ENCODE data around the gene GRAP. TPM values are rescaled to one million over a fixed set of nuclear protein-coding genes. Genes with fewer than 3 reads are reported as not detected.

GRAP gene
- total and polyA plus RNA-seq, 4 donors: 0.87 to 6.3 (median 3.2) TPM

DNA sequence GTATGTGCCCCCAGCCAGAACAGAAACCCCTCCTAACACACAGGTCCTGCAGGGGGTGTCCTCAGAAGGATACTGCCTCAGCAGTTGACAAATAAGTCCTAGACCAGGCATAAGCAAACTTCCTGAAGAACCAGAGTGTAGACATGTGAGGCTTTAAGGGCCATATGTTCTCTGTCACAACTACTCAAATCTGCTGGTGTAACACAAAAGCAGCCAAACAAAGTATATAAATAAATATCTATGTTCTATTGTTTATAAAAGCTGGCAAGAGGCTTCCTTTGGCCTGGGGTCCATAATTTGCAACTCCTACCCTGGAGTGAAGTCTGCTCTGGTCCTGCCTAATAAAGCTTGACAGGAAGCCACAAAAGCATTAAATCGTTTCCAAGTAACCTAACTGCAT, 52.1 kb downstream of the GRAP start:
- 71 to 77% methylated on average over 1 of the region's 1 CpG for WGBS, 2 donors
- Histone ChIP-seq H3K9me3 (ENCODE audit: control insufficient read depth, low read length) (no peaks in the 10 kb centered on the region), H3K27me3 (ENCODE audit: control insufficient read depth in 1 of 2, insufficient read depth in 2 of 2, low read length in 1 of 2) (no peaks in the 10 kb centered on the region), H3K4me3 (ENCODE audit: low read length in 2 of 2) (no peak overlapping the region), H3K4me1 (ENCODE audit: control insufficient read depth in 1 of 2, insufficient read depth in 2 of 2, low read length in 2 of 2) (no peaks in the 10 kb centered on the region), H3K27ac (ENCODE audit: low read depth in 1 of 2, low read length in 2 of 2) (no peak overlapping the region), H3K36me3 (ENCODE audit: control insufficient read depth in 1 of 2, insufficient read depth in 2 of 2, low read length in 1 of 2) (no peaks in the 10 kb centered on the region)
- intact Hi-C loops (cut with DNase I): no loop called here
- ATAC-seq (ENCODE audit: low FRiP score): no peak
- DNase-seq: no peak

DNA sequence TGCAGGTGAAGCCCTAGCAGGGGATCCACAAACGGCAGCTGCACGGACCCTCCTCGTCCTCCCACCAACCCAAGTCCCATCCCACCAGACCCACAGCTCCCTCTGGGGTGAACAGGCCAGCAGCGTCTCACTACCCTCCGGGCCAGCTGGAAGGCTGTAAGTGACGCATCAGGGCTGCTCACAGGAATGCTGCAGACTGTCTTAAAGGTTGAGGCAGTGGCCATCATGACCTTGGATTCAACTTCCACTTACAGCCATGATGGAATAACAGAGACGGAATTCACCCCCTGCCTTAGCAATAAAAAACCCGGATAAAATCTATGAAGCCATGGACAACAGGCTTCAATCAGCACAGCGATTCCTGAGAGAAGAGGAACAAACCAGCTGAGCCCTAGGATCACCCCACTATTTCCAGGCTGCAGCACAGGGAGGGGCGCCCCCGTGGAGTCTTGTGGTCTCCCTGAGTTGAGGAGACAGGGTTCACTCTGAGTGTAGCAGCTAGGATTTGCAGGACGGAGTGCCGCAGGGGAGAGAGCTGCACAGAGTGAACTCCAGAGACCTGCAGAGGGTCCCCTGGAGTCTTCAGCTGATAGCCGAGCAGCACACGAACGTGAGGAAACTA, 52.7 kb downstream of the GRAP start:
- WGBS, 2 donors: 84 to 86% methylated on average over 16 of the region's 16 CpGs

DNA sequence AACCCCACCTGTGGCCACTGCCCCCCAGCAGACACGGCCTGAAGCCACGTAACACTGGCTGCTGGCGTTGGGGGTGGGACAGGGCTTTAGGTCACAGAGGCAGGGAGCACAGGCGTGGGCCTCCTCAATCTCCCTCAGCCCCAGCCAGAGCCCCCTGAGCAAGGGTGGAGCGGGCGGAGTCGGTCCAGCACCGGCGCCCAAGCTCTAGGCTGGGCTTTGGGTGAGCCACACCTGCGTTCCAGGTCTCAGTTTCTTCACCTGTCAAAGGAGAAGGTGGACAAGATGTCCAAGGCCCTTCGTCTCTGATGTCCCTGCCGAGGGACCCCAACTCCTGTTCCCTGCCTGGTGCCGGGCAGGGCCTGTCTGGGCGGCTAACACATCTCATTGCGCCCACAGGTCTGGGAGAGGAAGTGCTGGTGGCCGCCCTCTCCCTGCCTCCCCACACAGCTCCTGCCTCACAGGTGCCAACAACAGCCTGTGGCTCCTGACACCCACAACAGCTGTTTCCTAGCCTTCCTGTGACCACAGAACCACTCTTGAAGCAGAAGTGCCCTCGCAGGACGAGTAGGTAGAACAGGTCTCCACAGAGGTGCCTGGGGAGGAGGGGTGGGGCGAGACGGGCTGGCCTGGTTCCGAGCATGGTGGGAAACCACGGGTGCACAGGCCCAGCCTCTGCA, 54.2 kb downstream of the GRAP start:
- H3K27ac ChIP-seq (ENCODE audit: low read depth in 1 of 2, low read length in 2 of 2): no peak overlapping the region
- peaks cover 0 to 1% of the 10 kb centered on the region in 2 donors for H3K36me3 ChIP-seq (ENCODE audit: control insufficient read depth in 1 of 2, insufficient read depth in 2 of 2, low read length in 1 of 2)
- ATAC-seq (ENCODE audit: low FRiP score): no peak
- 88 to 94% methylated on average over 21 to 22 of the region's 22 CpGs for WGBS, 2 donors
- no peak for DNase-seq
- intact Hi-C loops (cut with DNase I): no loop called here
- no peaks in the 10 kb centered on the region for H3K4me1 ChIP-seq (ENCODE audit: control insufficient read depth in 1 of 2, insufficient read depth in 2 of 2, low read length in 2 of 2)
- no peaks in the 10 kb centered on the region for H3K9me3 ChIP-seq (ENCODE audit: control insufficient read depth, low read length)
- no peaks in the 10 kb centered on the region for H3K27me3 ChIP-seq (ENCODE audit: control insufficient read depth in 1 of 2, insufficient read depth in 2 of 2, low read length in 1 of 2)
- no peak overlapping the region for H3K4me3 ChIP-seq (ENCODE audit: low read length in 2 of 2)

More for the DNA sequence above, 52.7 kb downstream of the GRAP start:
- no peaks in the 10 kb centered on the region for H3K9me3 ChIP-seq (ENCODE audit: control insufficient read depth, low read length)
- no peak for ATAC-seq (ENCODE audit: low FRiP score)
- no peaks in the 10 kb centered on the region for H3K27me3 ChIP-seq (ENCODE audit: control insufficient read depth in 1 of 2, insufficient read depth in 2 of 2, low read length in 1 of 2)
- H3K36me3 ChIP-seq (ENCODE audit: control insufficient read depth in 1 of 2, insufficient read depth in 2 of 2, low read length in 1 of 2): no peaks in the 10 kb centered on the region
- H3K4me1 ChIP-seq (ENCODE audit: control insufficient read depth in 1 of 2, insufficient read depth in 2 of 2, low read length in 2 of 2): no peaks in the 10 kb centered on the region
- no peak overlapping the region for H3K27ac ChIP-seq (ENCODE audit: low read depth in 1 of 2, low read length in 2 of 2)
- intact Hi-C loops (cut with DNase I): no loop called here
- no peak for DNase-seq
- no peak overlapping the region for H3K4me3 ChIP-seq (ENCODE audit: low read length in 2 of 2)

DNA sequence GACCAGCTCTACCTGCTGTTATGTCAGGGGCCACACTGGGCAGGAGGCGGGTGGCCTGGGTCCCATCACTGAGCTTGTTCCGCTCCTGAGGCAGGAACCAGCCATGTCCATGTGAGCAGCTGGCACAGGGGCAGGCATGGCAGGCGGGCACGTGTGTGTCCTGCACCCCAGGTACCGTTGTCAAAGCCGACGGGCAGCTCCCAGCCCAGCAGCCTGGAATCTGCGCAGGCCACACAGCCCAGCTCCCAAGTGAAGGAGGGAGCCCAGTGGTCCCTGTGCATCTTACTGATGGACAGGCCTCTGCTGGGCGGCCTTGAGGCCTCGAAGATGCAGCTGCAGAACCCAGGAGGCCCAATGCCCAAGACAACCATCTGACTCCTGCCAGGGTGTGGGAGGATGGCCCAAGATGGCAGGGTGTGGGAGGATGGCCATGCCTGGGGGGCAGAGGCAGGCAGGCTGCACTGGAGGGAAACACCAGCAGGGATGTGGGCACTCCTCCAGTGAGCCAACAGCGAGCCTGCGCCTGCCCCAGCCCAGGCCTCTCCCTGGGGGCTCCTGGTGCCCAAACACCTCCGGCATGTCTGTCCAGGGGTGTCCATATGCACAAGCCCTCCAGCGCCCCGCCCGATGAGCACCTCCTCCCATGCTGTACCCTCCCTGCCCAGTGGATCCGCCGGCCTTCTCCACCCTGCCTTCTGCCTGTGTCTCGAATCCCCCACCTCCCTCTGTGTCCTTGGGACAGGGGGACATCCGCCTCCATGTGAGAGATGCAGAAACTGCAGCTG, 55.0 kb downstream of the GRAP start:
- intact Hi-C loops (cut with DNase I): no loop called here
- DNase-seq: no peak
- no peak overlapping the region for H3K4me3 ChIP-seq (ENCODE audit: low read length in 2 of 2)
- no peak for ATAC-seq (ENCODE audit: low FRiP score)
- peaks cover 0 to 3% of the 10 kb centered on the region in 2 donors for H3K36me3 ChIP-seq (ENCODE audit: control insufficient read depth in 1 of 2, insufficient read depth in 2 of 2, low read length in 1 of 2)
- H3K4me1 ChIP-seq (ENCODE audit: control insufficient read depth in 1 of 2, insufficient read depth in 2 of 2, low read length in 2 of 2): no peaks in the 10 kb centered on the region
- no peak overlapping the region for H3K27ac ChIP-seq (ENCODE audit: low read depth in 1 of 2, low read length in 2 of 2)
- H3K9me3 ChIP-seq (ENCODE audit: control insufficient read depth, low read length): no peaks in the 10 kb centered on the region
- H3K27me3 ChIP-seq (ENCODE audit: control insufficient read depth in 1 of 2, insufficient read depth in 2 of 2, low read length in 1 of 2): no peaks in the 10 kb centered on the region
- WGBS, 2 donors: 94 to 95% methylated on average over 19 to 20 of the region's 20 CpGs

DNA sequence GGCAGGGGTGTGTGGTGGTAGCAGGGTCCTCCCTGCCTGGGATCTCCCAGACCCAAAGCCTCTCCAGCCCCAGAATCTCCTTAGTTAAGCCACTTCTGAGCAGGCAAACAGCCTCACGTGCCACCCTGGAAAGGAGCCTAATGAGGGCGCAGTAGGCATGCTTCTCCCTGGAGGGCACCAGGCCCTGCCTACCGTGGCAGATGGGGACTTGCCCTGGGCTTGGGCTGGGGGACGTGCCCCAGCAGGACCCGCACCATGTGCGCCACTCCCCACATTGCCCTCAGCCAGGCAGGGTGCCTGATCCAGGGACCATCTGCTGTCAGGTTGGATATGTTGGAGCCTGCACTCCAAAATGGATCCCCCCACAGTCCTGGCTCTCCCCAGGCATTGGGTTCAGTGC, 56.4 kb downstream of the GRAP start:
- Histone ChIP-seq H3K9me3 (ENCODE audit: control insufficient read depth, low read length) (no peaks in the 10 kb centered on the region), H3K27ac (ENCODE audit: low read depth in 1 of 2, low read length in 2 of 2) (no peak overlapping the region), H3K4me1 (ENCODE audit: control insufficient read depth in 1 of 2, insufficient read depth in 2 of 2, low read length in 2 of 2) (no peaks in the 10 kb centered on the region), H3K27me3 (ENCODE audit: control insufficient read depth in 1 of 2, insufficient read depth in 2 of 2, low read length in 1 of 2) (no peaks in the 10 kb centered on the region), H3K4me3 (ENCODE audit: low read length in 2 of 2) (no peak overlapping the region), H3K36me3 (ENCODE audit: control insufficient read depth in 1 of 2, insufficient read depth in 2 of 2, low read length in 1 of 2) (peaks cover 0 to 3% of the 10 kb centered on the region in 2 donors)
- 93 to 94% methylated on average over 6 of the region's 6 CpGs for WGBS, 2 donors
- no peak for ATAC-seq (ENCODE audit: low FRiP score)
- no peak for DNase-seq
- intact Hi-C loops (cut with DNase I): no loop called here

DNA sequence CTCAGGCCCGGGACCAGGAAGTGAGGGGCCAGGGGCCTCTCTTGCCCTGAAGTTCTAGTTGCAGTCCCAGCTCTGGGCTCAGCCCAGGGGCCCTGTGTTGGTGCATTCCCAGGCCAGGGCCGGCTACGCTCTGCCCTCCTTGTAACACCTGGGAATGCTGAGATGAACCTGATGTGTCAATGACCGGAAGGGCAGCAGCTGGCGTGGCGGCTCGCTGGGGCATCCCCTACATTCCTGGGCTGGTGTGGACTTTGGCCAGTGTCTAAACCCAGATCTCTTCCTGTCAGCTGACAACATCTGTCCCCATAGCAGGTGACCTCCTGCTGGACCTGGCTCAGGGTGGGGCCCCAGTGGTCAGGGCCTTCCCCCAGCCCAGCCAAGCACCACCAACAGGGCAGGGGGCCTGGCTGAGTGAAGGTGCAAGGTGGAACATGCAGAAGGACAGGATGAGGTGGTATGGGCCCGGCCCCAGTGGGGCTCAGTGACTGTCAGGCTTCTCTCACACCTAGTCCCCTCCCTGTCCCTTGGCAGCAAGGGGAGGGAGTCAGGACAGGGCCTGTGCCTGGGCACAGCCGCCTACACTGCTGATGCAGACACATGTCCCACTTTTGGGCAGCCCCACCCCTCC, 58.1 kb downstream of the GRAP start:
- Histone ChIP-seq H3K4me1 (ENCODE audit: control insufficient read depth in 1 of 2, insufficient read depth in 2 of 2, low read length in 2 of 2) (no peaks in the 10 kb centered on the region), H3K27me3 (ENCODE audit: control insufficient read depth in 1 of 2, insufficient read depth in 2 of 2, low read length in 1 of 2) (no peaks in the 10 kb centered on the region), H3K36me3 (ENCODE audit: control insufficient read depth in 1 of 2, insufficient read depth in 2 of 2, low read length in 1 of 2) (peaks cover 0 to 3% of the 10 kb centered on the region in 2 donors), H3K9me3 (ENCODE audit: control insufficient read depth, low read length) (no peaks in the 10 kb centered on the region), H3K4me3 (ENCODE audit: low read length in 2 of 2) (no peak overlapping the region), H3K27ac (ENCODE audit: low read depth in 1 of 2, low read length in 2 of 2) (no peak overlapping the region)
- DNase-seq: no peak
- 93 to 96% methylated on average over 9 of the region's 9 CpGs for WGBS, 2 donors
- ATAC-seq (ENCODE audit: low FRiP score): no peak
- intact Hi-C loops (cut with DNase I): no loop called here

DNA sequence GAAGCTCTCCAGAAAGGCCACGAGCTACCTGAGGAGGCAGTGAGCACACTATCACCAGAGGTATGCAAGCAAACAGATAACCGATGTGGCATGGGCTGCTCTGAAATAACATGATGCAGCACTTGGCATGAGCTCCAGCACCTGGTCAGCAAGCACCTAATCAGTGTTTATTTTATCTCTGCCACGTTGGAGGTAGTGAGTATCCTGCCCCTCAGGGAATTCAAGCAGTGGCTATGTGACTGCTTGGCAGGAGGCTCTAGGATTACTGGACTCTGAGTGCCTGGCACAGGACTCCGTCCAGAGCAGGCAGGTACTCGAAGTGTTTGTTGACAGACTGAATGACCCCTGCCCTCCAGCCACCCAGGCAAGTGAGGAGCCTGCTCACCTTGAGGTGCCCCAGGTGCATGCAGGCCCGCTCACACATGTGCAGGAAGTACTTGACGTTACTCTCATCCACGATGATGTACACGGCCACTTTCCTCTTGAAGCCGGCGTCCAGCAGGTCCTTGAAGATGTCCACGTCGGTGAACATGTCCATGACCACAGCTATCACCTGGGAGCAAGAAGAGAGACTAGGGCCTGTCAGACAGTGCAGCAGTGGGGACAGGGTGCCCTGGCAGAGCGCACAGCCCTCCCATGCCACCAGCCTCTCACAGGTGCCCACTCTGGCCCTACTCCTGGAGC, 58.8 kb downstream of the GRAP start:
- DNase-seq: no peak
- Histone ChIP-seq H3K4me3 (ENCODE audit: low read length in 2 of 2) (no peak overlapping the region), H3K27ac (ENCODE audit: low read depth in 1 of 2, low read length in 2 of 2) (no peak overlapping the region), H3K4me1 (ENCODE audit: control insufficient read depth in 1 of 2, insufficient read depth in 2 of 2, low read length in 2 of 2) (no peaks in the 10 kb centered on the region), H3K36me3 (ENCODE audit: control insufficient read depth in 1 of 2, insufficient read depth in 2 of 2, low read length in 1 of 2) (peaks cover 0 to 3% of the 10 kb centered on the region in 2 donors), H3K9me3 (ENCODE audit: control insufficient read depth, low read length) (no peaks in the 10 kb centered on the region), H3K27me3 (ENCODE audit: control insufficient read depth in 1 of 2, insufficient read depth in 2 of 2, low read length in 1 of 2) (no peaks in the 10 kb centered on the region)
- 81 to 83% methylated on average over 14 of the region's 14 CpGs for WGBS, 2 donors
- ATAC-seq (ENCODE audit: low FRiP score): no peak
- intact Hi-C loops (cut with DNase I): no loop called here

DNA sequence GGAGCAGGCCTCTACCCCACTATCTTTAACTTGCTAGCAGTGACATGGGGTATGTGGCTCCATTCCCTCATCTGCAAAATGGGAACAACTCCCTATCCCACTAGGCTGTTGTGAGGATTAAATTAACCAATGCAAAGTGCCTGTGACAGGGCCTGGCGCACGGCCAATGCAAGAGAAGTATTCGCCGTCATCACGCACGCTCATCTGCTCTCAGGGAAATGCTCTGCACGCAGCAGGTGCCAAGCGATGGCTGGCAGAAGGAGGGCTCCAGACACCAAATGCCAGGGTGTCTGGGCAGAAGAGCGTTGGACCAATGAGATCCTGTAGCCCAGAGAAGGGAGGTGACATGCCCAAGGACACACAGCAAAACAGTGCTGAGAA, 59.5 kb downstream of the GRAP start:
- H3K4me1 ChIP-seq (ENCODE audit: control insufficient read depth in 1 of 2, insufficient read depth in 2 of 2, low read length in 2 of 2): no peaks in the 10 kb centered on the region
- no peaks in the 10 kb centered on the region for H3K9me3 ChIP-seq (ENCODE audit: control insufficient read depth, low read length)
- H3K27ac ChIP-seq (ENCODE audit: low read depth in 1 of 2, low read length in 2 of 2): no peak overlapping the region
- WGBS, 2 donors: 89 to 95% methylated on average over 9 of the region's 9 CpGs
- H3K27me3 ChIP-seq (ENCODE audit: control insufficient read depth in 1 of 2, insufficient read depth in 2 of 2, low read length in 1 of 2): no peaks in the 10 kb centered on the region
- intact Hi-C loops (cut with DNase I): no loop called here
- peaks cover 0 to 3% of the 10 kb centered on the region in 2 donors for H3K36me3 ChIP-seq (ENCODE audit: control insufficient read depth in 1 of 2, insufficient read depth in 2 of 2, low read length in 1 of 2)
- no peak for DNase-seq
- ATAC-seq (ENCODE audit: low FRiP score): no peak
- no peak overlapping the region for H3K4me3 ChIP-seq (ENCODE audit: low read length in 2 of 2)

Data from aorta (tissue), 5 donors.